GM18519 (cell line): ENCODE measurements around the gene FLYWCH1.

Experiments
- ATAC-seq: cut with Tn5 transposase; IDR thresholded peaks from one replicate; pipeline ENCODE4 v1.9.1; 2021; ENCODE audit warnings: mild to moderate bottlenecking, moderate library complexity; ENCODE audit not compliant: unreplicated experiment, low FRiP score

FLYWCH1 gene

DNA sequence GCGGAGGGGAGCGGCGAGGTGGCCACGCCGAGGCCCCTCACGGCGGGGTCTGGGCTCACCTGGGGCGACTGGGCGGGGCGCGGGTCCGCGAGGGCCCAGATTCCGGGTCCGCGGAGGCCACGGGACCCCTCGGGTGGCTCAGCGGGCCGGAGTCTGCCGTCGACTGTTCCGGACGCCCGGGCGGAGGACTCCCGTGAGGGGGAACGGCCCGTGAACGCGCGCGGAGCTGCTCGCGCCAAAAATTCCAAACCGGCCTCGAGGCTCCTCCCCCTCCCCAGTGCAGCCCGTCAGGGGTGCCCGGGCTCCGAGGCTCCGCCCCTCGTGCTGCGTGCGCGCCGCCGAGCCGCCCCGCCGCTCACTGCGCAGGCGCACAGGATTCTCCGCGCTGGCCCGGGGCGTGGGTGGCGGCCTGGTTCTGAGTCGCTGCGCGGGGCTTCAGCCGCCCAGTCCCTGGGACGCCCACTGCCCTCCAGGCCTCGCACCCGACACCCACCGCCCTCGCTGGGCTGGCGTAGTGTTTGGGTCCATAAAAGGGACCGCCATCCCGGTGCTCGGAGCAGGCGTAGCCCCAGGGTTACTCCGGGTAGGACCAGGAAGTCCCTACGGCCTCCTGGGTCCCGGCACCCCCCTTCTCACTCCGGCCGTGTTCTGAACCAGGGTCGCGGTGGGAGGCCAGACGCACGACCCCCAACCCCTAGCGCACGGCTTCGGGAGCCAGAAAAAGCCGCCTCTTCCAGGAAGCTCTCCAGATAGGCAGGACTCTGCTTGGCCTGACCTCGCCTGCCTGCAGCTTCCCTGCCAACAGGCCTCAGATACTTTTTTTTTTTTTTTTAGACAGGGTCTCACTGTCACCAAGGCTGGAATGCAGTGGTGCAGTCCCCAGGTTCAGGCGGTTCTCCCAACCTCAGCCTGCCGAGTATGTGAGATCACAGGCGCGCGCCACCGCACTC, 68.8 kb downstream of the FLYWCH1 start, which contains the start of gene PKMYT1:
Gene PKMYT1, minus strand, starts transcription at position 220 of the 950 bp plus-strand sequence. CDS start 789 bp downstream, outside the sequence.
- peak; percentile 44 for ATAC-seq

DNA sequence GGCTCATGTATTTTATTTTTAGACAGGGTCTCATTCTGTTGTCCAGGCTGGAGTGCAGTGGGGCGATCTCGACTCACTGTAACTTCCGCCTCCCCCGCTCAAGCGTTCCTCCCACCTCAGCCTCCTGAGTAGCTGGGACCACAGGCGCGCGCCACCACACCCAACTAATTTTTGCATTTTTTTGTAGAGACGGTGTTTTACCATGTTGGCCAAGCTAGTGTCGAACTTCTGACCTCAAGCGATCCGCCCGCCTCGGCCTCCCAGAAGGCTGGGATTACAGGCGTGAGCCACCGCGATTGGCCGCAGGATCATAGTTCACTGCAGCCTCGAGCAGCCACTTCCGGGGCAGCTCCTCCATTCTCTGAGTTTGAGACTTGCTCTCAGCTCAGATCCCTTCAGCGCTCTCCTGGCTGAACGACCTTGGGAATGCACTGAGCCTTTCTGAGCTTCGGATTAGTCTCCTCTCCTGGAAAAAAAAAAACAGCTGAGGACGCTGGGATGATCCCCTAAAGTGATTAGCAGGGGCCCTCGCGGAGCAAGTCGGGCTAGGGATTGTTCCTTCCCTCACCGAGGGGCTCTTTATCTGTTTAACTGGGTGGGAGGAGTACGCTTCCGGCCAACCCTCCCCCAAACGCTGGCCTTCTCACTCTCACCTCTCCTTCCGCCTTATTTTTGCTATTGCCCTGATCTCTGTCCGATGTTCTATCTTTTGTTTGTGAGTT, 69.6 kb downstream of the FLYWCH1 start:
- ATAC-seq: no peak

DNA sequence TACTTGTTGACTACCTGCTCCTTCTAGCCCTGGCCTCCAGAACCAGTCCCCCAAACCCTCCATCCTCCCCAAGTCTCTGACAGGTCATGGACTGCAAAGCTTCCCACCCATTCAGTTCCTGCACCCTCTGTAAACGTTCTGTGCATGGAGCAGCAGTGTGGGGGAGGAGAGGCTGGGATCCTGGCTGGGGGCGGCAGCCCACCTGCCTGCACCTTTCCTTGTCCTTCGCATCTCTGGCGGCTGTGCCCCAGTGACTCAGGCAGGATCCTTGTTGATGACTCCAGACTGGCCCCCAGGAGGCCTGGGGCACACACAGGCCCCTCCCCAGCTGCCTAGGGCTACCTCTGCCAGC, 70.1 kb downstream of the FLYWCH1 start:
- ATAC-seq: no peak

DNA sequence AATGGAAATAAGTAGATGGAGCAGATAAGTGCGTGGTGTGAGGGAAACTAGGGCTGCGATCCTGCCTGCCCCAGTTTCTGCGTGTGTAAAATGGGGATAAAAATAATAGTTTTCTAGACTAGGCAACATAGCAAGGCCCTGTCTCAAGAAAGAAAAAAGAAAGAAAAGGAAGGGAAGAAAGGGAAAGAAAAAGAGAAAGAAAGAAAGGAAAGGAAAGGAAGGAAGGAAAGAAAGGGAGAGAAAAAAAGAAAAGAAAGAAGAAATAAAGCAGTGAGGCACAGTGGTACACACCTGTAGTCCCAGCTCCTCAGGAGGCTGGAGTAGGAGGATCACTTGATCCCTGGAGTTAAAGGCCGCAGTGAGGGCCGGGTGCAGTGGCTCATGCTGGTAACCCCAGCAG, 70.7 kb downstream of the FLYWCH1 start:
- no peak for ATAC-seq

DNA sequence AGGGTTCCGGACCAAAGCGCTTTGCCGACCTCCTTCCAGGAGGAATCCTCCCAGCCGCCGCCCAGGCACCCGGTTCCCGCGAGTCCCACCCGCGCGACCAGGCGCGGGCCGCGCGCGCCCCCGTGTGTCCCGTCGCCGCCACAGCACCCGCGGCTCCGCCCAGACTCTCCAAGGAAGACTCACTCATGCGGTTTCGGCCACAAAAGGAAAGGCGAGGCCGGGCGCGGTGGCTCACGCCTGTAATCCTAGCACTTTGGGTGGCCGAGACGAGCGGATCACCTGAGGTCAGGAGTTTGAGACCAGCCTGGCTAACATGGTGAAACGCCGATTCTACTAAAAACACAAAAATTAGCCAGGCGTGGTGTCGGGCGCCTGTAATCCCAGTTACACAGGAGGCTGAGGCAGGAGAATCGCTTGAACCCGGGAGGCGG, 72.0 kb downstream of the FLYWCH1 start:
- no peak for ATAC-seq

DNA sequence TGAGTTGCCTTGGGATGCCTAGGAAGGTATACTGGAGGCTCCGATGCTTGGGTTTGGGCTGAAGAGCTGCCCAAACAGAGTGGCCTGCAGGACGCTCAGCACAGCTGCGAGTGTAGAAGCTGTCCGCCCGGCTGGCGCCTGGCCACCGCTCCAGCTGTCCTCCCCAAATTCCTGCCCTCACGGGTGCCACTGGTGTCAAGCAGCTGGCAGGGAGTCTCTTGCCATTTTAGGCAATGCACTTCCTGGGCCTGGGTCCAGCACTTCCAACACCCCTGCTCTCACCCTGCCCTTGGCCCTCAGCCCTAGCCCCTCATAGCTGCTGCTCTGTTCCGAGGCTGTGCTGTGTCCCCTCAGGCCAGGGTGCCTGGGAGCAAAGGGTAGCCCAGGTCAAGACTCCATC, 73.7 kb downstream of the FLYWCH1 start:
- no peak for ATAC-seq

DNA sequence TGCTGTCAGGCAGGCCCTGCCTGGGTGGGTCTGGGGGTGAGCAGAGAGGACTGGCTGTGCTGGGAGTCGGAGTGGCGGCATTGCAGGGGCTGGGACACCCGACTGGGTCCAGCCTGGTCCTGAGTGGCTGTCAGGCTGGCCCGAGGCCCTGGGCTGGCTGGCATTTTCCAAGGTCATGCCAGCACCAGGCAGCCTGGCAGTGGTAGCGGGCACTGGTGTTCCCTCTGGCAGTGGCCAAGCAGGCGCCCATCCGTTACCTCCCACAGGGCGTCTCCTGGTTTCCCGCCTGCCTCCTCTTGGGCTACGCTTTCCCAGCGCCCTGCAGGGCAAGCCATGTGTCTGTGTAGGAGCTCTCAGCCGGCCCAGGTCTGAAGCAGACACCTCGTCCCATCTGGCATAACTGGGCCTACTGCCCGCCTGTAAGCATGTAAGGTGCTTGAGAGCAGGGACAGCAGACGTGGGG, 74.2 kb downstream of the FLYWCH1 start:
- no peak for ATAC-seq

DNA sequence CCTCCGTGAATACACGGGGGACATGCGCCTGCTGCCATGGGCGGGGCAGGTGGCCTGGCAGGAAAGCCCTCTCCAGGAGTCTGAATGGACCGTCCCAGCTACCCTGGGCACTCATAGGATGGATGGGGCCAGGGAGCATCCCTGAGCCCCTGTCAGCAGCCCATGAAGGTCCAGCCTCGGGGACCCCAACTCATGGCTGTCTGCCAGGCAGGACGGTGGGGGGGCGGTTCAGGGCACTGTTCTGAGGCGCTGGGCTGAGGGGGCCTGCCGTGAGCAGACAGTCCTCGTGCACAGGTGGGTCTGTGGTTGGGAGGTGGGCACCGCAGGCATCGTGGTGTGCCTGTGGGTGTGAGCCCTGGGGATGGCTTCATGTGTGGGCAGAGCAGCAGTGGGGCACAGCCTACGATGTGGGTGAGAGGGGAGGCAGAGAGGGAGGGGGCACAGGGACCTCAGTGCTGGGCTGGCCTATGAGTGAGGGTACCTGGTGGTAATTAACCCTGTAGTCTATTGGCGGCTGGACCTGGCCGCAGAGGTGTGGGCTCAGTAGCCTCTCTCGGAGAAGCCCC, 75.0 kb downstream of the FLYWCH1 start:
- ATAC-seq: no peak

DNA sequence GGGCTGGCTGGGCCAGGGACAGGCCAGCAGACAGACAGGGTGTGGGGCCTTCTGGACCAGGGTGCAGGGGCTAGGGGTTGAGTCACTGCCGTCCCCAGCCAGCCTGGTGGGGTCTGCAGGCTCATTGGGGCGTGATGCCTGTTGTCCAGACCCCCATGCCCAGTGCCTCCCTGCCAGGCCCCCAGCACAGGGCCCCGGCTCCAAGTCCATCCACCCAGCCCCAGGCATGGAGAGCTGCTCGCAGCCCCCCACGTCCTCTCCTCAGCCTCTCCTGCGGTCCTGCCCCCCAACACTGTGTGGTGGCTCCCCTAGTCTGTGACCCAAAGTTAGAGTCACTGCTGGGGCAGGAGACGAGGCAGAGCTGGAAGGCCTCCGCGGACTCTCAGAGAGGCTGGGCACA, 75.6 kb downstream of the FLYWCH1 start:
- ATAC-seq: no peak

DNA sequence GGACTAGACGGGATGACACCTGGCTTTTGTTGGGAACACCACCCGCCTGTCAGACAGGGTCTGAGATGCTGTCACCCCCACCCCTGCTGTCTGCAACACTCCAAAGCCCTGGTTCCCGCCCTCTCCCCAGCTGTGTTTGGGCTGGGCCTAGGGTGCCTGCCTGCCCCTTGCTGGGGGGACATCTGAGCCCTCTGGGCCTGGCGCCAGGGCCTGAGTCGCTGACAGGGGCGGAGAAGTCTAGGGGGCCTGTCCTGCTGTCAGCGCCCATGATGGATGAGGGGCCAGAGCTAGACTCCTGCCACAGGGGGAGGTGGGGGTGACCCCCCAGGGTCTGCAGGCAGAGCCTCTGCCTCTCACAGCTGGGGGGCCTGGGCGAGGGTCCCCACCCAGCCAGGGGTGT, 76.1 kb downstream of the FLYWCH1 start:
- no peak for ATAC-seq

DNA sequence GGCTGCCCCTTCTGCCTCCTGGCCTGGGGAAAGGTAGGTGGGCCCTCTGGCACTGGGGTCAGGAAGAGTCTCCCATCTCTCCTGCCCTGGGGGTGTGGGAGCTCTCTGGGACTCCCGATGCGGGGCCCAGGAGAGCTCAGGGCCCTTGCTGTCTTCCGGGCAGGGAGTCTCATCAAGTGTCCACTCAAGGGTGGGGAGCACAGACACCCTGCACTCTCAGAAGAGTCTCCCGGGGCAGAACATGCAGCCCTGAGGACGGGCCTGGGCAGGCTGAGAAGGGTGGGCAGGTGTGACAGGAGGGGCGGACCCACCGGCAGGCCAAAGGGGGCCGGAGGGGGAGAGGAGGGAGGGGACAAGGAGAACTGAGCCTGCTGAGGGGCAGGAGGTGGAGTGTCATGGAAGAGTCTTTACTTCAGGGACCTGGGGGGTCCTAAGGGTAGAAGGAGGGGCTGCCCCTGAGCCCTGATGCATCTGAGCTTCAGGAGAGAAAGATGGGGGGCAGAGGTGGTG, 76.9 kb downstream of the FLYWCH1 start:
- ATAC-seq: no peak

DNA sequence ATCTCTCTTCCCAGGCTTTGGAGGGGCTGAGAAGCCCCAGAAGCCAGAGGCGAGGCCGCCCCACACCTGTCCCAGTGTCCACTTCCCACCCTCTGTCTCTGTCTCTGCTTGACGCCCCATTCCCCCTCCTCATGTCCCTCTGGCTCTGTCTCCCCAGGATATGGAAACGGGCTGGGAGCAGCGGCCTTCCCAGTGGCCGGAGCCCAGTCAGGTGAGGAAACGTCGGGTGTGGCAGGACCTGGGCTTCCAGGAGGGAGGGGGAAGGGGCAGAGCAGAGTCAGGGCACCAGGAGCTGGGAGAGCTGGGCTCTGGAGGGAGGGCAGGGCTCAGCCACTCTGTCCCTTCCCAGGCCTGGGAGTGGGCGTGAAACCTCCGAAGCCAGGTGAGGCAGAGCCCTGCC, 79.2 kb downstream of the FLYWCH1 start:
- ATAC-seq: no peak

DNA sequence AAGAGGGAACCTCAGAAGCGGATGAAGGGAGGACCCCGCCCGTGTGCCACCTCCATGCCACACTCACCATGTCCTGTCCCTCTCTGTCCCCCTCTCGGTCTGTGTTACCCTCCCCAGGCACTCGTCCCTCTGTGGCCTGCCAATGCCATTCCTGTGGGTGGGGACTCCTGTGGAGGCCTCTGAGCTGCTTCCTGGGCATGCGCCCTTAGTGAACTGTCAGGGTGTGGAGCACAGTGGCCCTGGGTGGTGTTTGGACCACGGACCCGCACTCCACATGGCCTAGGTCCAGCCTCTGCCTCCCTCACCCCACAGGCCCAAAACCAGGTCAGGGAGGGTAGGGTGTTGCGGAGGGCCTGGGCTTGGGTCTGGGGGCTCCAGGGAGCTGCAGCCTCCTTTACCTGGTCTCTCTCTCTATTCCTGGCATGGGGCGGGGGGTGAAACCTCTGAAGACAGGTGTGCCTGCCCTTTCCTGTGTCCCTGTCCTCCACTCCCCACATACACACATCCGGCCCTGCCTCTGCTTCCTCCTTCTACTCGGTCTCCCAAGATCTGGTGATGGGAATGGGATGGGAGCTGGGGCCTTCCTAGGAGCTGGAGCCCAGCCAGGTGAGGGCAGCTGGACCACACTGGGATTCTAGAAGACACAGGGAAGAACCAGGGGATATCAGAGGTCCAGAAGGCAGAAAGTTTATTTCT, 80.0 kb downstream of the FLYWCH1 start:
- no peak for ATAC-seq

DNA sequence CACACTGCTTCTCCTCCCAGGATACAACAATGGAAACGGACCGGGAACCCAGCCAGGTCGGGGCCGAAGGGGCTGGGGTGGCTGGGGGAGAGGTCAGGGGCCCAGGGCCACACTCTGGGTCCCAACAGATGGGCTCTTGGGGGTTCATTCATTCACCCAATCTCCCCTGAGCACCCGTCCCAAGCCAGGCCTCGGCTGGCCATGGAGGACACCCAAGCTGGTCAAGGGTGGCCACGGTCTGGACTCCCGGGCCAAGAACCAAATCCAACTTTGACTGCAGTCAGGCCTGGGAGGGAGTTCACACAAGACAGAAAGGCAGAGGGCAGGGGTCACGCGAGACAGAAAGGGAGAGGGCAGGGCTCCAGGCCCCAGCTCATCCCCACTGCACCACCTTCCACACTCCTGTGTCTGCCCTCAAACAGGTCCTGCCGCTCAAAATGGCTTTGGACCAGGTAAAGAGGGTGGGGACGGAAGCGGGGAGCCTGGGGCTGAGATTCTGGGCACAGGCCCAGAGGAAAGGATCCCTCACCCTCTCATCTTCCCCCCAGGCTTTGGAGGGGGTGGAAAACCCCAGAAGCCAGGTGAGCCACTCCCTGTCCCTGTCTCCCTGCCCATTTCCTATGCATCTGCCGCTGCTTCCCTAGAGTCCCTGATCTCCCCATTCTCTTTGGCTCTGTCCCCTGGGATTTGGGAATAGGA, 80.8 kb downstream of the FLYWCH1 start:
- no peak for ATAC-seq

DNA sequence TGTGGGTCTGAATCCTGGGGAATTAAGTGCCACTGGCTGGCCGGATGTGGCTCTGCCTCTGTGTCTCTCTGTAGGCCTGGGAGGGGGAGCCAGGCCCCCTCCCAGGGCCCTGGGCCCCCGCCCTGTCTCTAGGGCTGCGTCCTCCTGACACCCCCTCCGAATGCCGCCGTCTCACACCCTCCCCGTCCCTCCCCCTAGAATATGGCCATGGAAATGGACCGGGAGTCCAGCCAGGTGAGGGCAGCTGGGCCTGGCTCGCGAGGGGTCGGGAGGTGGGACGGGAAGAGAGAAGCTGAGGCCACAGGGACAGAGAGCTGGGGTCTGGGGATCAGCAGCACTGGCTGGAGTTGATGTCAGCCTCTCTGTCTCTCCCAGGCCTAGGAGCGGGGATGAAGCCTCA, 84.6 kb downstream of the FLYWCH1 start:
- ATAC-seq: no peak

DNA sequence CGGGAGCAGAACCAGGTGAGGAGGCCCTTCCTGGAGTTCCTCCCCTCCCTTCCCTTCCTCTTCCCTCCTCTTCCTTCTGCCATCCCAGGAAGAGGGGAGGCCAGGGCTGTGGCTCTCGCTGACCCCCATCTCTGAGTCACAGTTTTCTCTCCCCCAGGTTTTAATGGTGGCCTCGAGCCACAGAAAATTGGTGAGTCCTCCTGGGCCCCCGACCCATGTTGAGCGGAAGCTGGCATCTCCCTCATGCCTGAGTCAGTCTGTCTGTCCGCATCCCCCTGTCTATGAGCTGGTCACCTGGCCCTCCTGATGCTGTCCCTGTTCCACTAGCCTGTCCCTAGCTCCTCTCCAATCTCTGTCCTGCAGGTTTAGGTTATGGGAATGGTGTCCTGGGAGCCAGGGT, 88.2 kb downstream of the FLYWCH1 start:
- no peak for ATAC-seq

DNA sequence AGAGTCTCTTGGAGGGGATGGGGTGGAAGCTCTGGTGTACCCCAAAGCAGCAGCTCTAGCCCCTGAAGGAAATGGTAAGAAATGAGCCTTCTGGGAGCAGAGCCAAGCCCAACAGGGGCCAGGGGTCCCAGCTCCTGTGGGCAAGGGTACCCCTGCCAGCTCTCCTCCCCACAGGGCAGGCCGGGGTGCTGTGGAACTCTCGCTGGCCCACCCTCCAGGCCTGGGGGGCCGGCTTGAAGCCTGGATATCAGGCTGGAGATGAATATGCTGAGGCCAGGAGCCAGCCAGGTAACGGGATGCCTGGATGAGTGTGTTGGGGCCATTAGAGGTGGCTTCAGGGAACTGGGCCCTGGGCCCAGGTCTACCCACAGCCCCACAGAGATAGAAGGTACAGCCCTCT, 88.8 kb downstream of the FLYWCH1 start:
- no peak for ATAC-seq
